H1 (cell line): Measurements from ENCODE around the gene DBF4B. TPM values are rescaled to one million over a fixed set of nuclear protein-coding genes. Genes with fewer than 3 reads are reported as not detected.

ENCODE experiments used
- CTCF ChIA-PET: fragments of 300-600 bp; sonication (Branson Sonifier 250); formaldehyde crosslinking; loops from one replicate; lab custom pipeline; 2021; ENCODE audit not compliant: partially characterized antibody; lab: Charles Lee
- POLR2A ChIA-PET: fragments of 300-600 bp; sonication (Branson Sonifier 250); formaldehyde crosslinking; loops from one replicate; lab custom pipeline; 2021; ENCODE audit warnings: inconsistent platforms; ENCODE audit not compliant: partially characterized antibody; lab: Charles Lee
- DNase-seq, 2 experiments: peaks; one replicate each; pipeline versions ENCODE4 v3.0.0 to v3.0.0-alpha.2; 2010 to 2022; ENCODE audit warnings: low spot score in 2 of 2, low read depth in 1 of 2, mixed read lengths in 1 of 2
- FAIRE-seq: peaks from 2 replicates; lab custom pipeline; 2011; peaks lifted over from hg19 to GRCh38; lab: Jason Lieb, UNC
- H2AFZ ChIP-seq: 2 replicates; pipeline ENCODE4 v1.8.1; 2012; ENCODE audit warnings: low read length, inconsistent platforms
- H2AK5ac ChIP-seq: 2 replicates; pipeline ENCODE4 v1.6.1; 2013; ENCODE audit warnings: low read depth, low read length
- H2BK120ac ChIP-seq: replicated peaks from 2 replicates; pipeline ENCODE3; 2013; ENCODE audit warnings: low read depth, low read length, inconsistent platforms
- H2BK12ac ChIP-seq: 2 replicates; pipeline ENCODE4 v1.6.1; 2013; ENCODE audit warnings: low read depth, low read length
- H2BK15ac ChIP-seq: 2 replicates; pipeline ENCODE4 v1.6.1; 2013; ENCODE audit warnings: low read length
- H2BK20ac ChIP-seq: 2 replicates; pipeline ENCODE4 v1.6.1; 2013; ENCODE audit warnings: low read length
- H2BK5ac ChIP-seq: 2 replicates; pipeline ENCODE4 v1.6.1; 2013; ENCODE audit warnings: low read depth, low read length
- H3K14ac ChIP-seq: 2 replicates; pipeline ENCODE4 v1.6.1; 2013; ENCODE audit warnings: inconsistent platforms; ENCODE audit not compliant: insufficient read length
- H3K18ac ChIP-seq: 2 replicates; pipeline ENCODE4 v1.6.1; 2013; ENCODE audit warnings: low read length; ENCODE audit errors: extremely low read depth
- H3K23ac ChIP-seq: 2 replicates; pipeline ENCODE4 v1.6.1; 2013; ENCODE audit warnings: inconsistent platforms; ENCODE audit not compliant: insufficient read length
- H3K23me2 ChIP-seq: 2 replicates; pipeline ENCODE4 v1.6.1; 2013; ENCODE audit warnings: low read depth, low read length
- H3K27ac ChIP-seq: 2 replicates; pipeline ENCODE4 v1.6.1; 2011; ENCODE audit warnings: low read depth, low read length, inconsistent platforms
- H3K27me3 ChIP-seq, 4 experiments: replicated peaks in 1 of 4; 1 replicate in 1 of 4; 2 replicates in 3 of 4; pipeline versions ENCODE4 v1.6.1 to v1.8.1; 2011 to 2013; ENCODE audit warnings: low read length in 3 of 4, mild to moderate bottlenecking in 3 of 4, inconsistent platforms in 2 of 4, mixed read lengths in 2 of 4, moderate library complexity in 1 of 4; ENCODE audit not compliant: control insufficient read depth in 3 of 4, insufficient read depth in 3 of 4; ENCODE audit errors: extremely low read depth in 1 of 4
- H3K36me3 ChIP-seq, 4 experiments: 2 replicates each; pipeline versions ENCODE4 v1.6.1 to v1.8.1; 2011 to 2013; ENCODE audit warnings: mild to moderate bottlenecking in 4 of 4, low read length in 3 of 4, moderate library complexity in 2 of 4, control low read depth in 1 of 4, inconsistent platforms in 1 of 4; ENCODE audit not compliant: insufficient read depth in 4 of 4, control insufficient read depth in 2 of 4
- H3K4ac ChIP-seq: replicated peaks from 2 replicates; pipeline ENCODE3; 2013; ENCODE audit warnings: low read length, low read depth, mixed read lengths, inconsistent platforms; ENCODE audit not compliant: insufficient read length
- H3K4me1 ChIP-seq, 4 experiments: replicated peaks in 1 of 4; 1 replicate in 1 of 4; 2 replicates in 3 of 4; pipeline versions ENCODE4 v1.6.1 to v1.8.1; 2011 to 2013; ENCODE audit warnings: low read length in 3 of 4, inconsistent platforms in 2 of 4, mixed read lengths in 1 of 4; ENCODE audit not compliant: insufficient read depth in 4 of 4, control insufficient read depth in 3 of 4
- H3K4me2 ChIP-seq, 2 experiments: 2 replicates each; pipeline versions ENCODE4 v1.6.1 to v1.8.1; 2011 to 2013; ENCODE audit warnings: low read depth in 2 of 2, low read length in 2 of 2, control low read depth in 1 of 2, inconsistent platforms in 1 of 2, mild to moderate bottlenecking in 1 of 2; ENCODE audit not compliant: insufficient read depth in 1 of 2
- H3K4me3 ChIP-seq, 4 experiments: fragments of 200-600, 300-600 bp in 1 of 4; sonication (generic), shearing (Covaris generic), sonication (Bioruptor Twin) in 1 of 4; 2 replicates each; pipeline versions ENCODE4 v1.5.1 to v1.8.1; 2011 to 2016; ENCODE audit warnings: low read length in 4 of 4, low read depth in 3 of 4, control low read depth in 2 of 4, inconsistent platforms in 2 of 4, mild to moderate bottlenecking in 2 of 4, mixed read lengths in 1 of 4, moderate library complexity in 1 of 4; ENCODE audit not compliant: insufficient read depth in 2 of 4; ENCODE audit errors: extremely low read depth in 1 of 4
- H3K56ac ChIP-seq: replicated peaks from 2 replicates; pipeline ENCODE3; 2013; ENCODE audit warnings: low read depth, mild to moderate bottlenecking, mixed read lengths, low read length, inconsistent platforms; ENCODE audit not compliant: insufficient read length
- H3K79me1 ChIP-seq: 2 replicates; pipeline ENCODE4 v1.6.1; 2013; ENCODE audit warnings: low read depth, low read length, control low read depth
- H3K79me2 ChIP-seq, 2 experiments: 2 replicates each; pipeline versions ENCODE4 v1.6.1 to v1.8.1; 2012 to 2013; ENCODE audit warnings: low read length in 2 of 2, mild to moderate bottlenecking in 2 of 2, inconsistent platforms in 1 of 2; ENCODE audit not compliant: insufficient read depth in 2 of 2, control insufficient read depth in 1 of 2
- H3K9ac ChIP-seq, 4 experiments: replicated peaks in 1 of 4; 1 replicate in 1 of 4; 2 replicates in 3 of 4; pipeline versions ENCODE4 v1.6.1 to v1.8.1; 2011 to 2013; ENCODE audit warnings: low read depth in 3 of 4, low read length in 3 of 4, control low read depth in 2 of 4, mild to moderate bottlenecking in 2 of 4, moderate library complexity in 2 of 4, inconsistent platforms in 1 of 4; ENCODE audit errors: extremely low read depth in 1 of 4
- H3K9me3 ChIP-seq, 2 experiments: 2 replicates each; pipeline versions ENCODE4 v1.6.1 to v1.8.1; 2012 to 2013; ENCODE audit warnings: mild to moderate bottlenecking in 2 of 2, moderate library complexity in 2 of 2, control low read depth in 1 of 2, inconsistent platforms in 1 of 2, low read depth in 1 of 2, low read length in 1 of 2, mixed read lengths in 1 of 2; ENCODE audit not compliant: insufficient read depth in 2 of 2
- H4K20me1 ChIP-seq, 2 experiments: replicated peaks in 1 of 2; 2 replicates each; pipeline versions ENCODE3 to v1.8.1; 2011 to 2013; ENCODE audit warnings: inconsistent platforms in 2 of 2, low read length in 2 of 2, mild to moderate bottlenecking in 1 of 2; ENCODE audit not compliant: insufficient read depth in 2 of 2, control insufficient read depth in 1 of 2
- H4K5ac ChIP-seq: 2 replicates; pipeline ENCODE4 v1.6.1; 2013; ENCODE audit warnings: low read length, low read depth, mixed read lengths, inconsistent platforms; ENCODE audit not compliant: insufficient read length
- H4K8ac ChIP-seq: 2 replicates; pipeline ENCODE4 v1.8.0; 2013; ENCODE audit warnings: mild to moderate bottlenecking, moderate library complexity, low read length, inconsistent platforms; ENCODE audit not compliant: insufficient read depth; ENCODE audit errors: extremely low read depth
- H4K91ac ChIP-seq: replicated peaks from 2 replicates; pipeline ENCODE3; 2013; ENCODE audit warnings: low read length, mixed read lengths, inconsistent platforms; ENCODE audit not compliant: insufficient read length
- BCL11A ChIP-seq, 2 experiments: IDR thresholded peaks; one replicate each; pipeline ENCODE4 v1.6.1; 2011; ENCODE audit warnings: low read depth in 2 of 2, low read length in 2 of 2, mild to moderate bottlenecking in 2 of 2
- BRCA1 ChIP-seq: IDR thresholded peaks from 2 replicates; pipeline ENCODE4 v1.6.1; 2012; ENCODE audit warnings: low read depth, low read length, improper control_type of control experiment
- EGR1 ChIP-seq: IDR thresholded peaks from 2 replicates; pipeline ENCODE4 v1.6.1; 2011; ENCODE audit warnings: low read depth, low read length, borderline replicate concordance
- HDAC6 ChIP-seq: IDR thresholded peaks from one replicate; pipeline ENCODE4 v1.7.1; 2012; ENCODE audit warnings: low read depth, mild to moderate bottlenecking, inconsistent platforms, low read length, moderate library complexity
- KDM4A ChIP-seq: IDR thresholded peaks from one replicate; pipeline ENCODE4 v1.7.1; 2012; ENCODE audit warnings: low read depth, mild to moderate bottlenecking, moderate library complexity, low read length, inconsistent platforms; ENCODE audit not compliant: severe bottlenecking
- KDM5A ChIP-seq: fragments of 200-600 bp; IDR thresholded peaks from 2 replicates; pipeline ENCODE4 v1.7.1; 2012; ENCODE audit warnings: mild to moderate bottlenecking, low read length, inconsistent platforms, mixed read lengths
- MAX ChIP-seq: IDR thresholded peaks from 2 replicates; pipeline ENCODE4 v1.6.1; 2012; ENCODE audit warnings: inconsistent platforms
- SAP30 ChIP-seq: fragments of 300-600 bp; sonication (generic); IDR thresholded peaks from 2 replicates; pipeline ENCODE4 v1.7.1; 2012; ENCODE audit warnings: low read length, moderate library complexity, mild to moderate bottlenecking, inconsistent platforms; ENCODE audit not compliant: insufficient read depth, insufficient replicate concordance
- SIX5 ChIP-seq: IDR thresholded peaks from 2 replicates; pipeline ENCODE4 v1.6.1; 2011; ENCODE audit warnings: mild to moderate bottlenecking, low read depth, low read length
- SRF ChIP-seq: IDR thresholded peaks from 2 replicates; pipeline ENCODE4 v1.6.1; 2011; ENCODE audit warnings: mild to moderate bottlenecking, low read depth, low read length, moderate library complexity
- WGBS, 2 experiments: shearing (Covaris generic) in 1 of 2; methylation state at CpG; one replicate each; pipeline versions ENCODE4 v1.1.6 to v1.1.7; 2013 to 2015; ENCODE audit warnings: low lambda C conversion rate in 2 of 2, mixed read lengths in 2 of 2, inconsistent platforms in 1 of 2, low coverage in 1 of 2, missing lambda C conversion rate in 1 of 2; ENCODE audit not compliant: insufficient replicate concordance in 2 of 2, insufficient coverage in 1 of 2, insufficient read length in 1 of 2; ENCODE audit errors: extremely low coverage in 1 of 2, missing lambda C conversion rate in 1 of 2; 5-methylcytosine and 5-hydroxymethylcytosine counted together
- polyA plus RNA-seq, 7 experiments: library from polyadenylated mRNA; depleted of rRNA in 3 of 7; stranded (reverse) in 5 of 7; unstranded in 2 of 7; fragments of >200 nt in 5 of 7; fragments of 200-250 nt in 2 of 7; gene quantifications; 1 replicate in 5 of 7; 2 replicates in 1 of 7; 4 replicates in 1 of 7; pipeline versions ENCODE4 v1.2.1 to v1.2.3, GENCODE V29; 2011 to 2013; ENCODE audit warnings: missing spikeins in 2 of 7, mixed read lengths in 2 of 7
- total RNA-seq: library from RNA; stranded (reverse); fragmentation: NEBNext Ultra II Directional; extraction: Animal tissue kit (Norgen Biotek cat#: 25700); gene quantifications from 2 replicates; pipeline ENCODE4 v1.2.1, GENCODE V29; 2021

The DBF4B gene
- total and polyA plus RNA-seq, 2 of the 8 experiments (the other 6 are each of a cell fraction or from before 2014, with no cell fraction given): 20.2 to 26.9 TPM

GRCh38 chr17:44689477-44690217, 18.8 kb upstream of the DBF4B start, which contains the start of gene CCDC43:
TSS of gene CCDC43 (minus strand) at chr17:44689776. CDS start at chr17:44689753, 23 bp downstream.
- Histone ChIP-seq H3K27ac (peak within 1 kb of the TSS; percentile 92), H3K36me3 (no peaks in the 10 kb centered on the region; a peak in 2 of 8 replicates), H4K8ac (peak within 1 kb of the TSS; percentile 98), H2BK20ac (no peak within 1 kb of the TSS), H2AK5ac (no peak within 1 kb of the TSS), H2BK15ac (peak within 1 kb of the TSS; percentile 83; the same call in 1 of the 2 replicates), H3K23ac (no peak within 1 kb of the TSS), H3K56ac (peak within 1 kb of the TSS; percentile 36), H3K18ac (peak within 1 kb of the TSS; percentile 96), H3K79me1 (no peaks in the 10 kb centered on the region), H3K27me3 (no peaks in the 10 kb centered on the region), H2BK120ac (no peak within 1 kb of the TSS), H3K4me3 (peak within 1 kb of the TSS; percentile 97 to 100 (median 98)), H2BK5ac (peak within 1 kb of the TSS; percentile 88), H2AFZ (peak within 1 kb of the TSS; percentile 98), H3K4me1 (no peaks in the 10 kb centered on the region; a peak in 1 of 7 replicates), H3K14ac (no peak within 1 kb of the TSS), H3K4ac (peak within 1 kb of the TSS; percentile 94), H3K23me2 (peaks cover 8% of the 10 kb centered on the region), H3K9me3 (no peaks in the 10 kb centered on the region), H3K4me2 (peak within 1 kb of the TSS; percentile 84 to 95), H3K9ac (peak within 1 kb of the TSS; percentile 74 to 98 (median 92)), H2BK12ac (peak within 1 kb of the TSS; percentile 97), H4K20me1 (no peaks in the 10 kb centered on the region), H4K5ac (peak within 1 kb of the TSS; percentile 31), H3K79me2 (peaks cover 0 to 21% of the 10 kb centered on the region in 2 experiments; a peak in 2 of 4 replicates), H4K91ac (peak within 1 kb of the TSS; percentile 45)
- CTCF ChIA-PET: interaction anchor here (0.9 to 2.7 kb wide), 6 partner anchors 7 to 328 kb away, joined by 3 to 13 read pairs (median 4); no protein-coding TSS in a partner anchor
- FAIRE-seq: no peak
- 1% methylated on average over 51 of the region's 51 CpGs; no CpG with 5 or more reads in 1 of the 2 experiments for WGBS, 2 experiments
- DNase-seq: peak; percentile 75 to 97
- POLR2A ChIA-PET: interaction anchor here (0.7 to 3.7 kb wide), 15 partner anchors 9 to 186 kb away, joined by 3 to 13 read pairs (median 4); partner anchors contain the start of genes DBF4B, GPATCH8 and MEIOC
- peak; percentile 97 for TF ChIP-seq KDM5A
- no peak for TF ChIP-seq BRCA1
- peak; percentile 67 for TF ChIP-seq SAP30
- peak; percentile 76 for TF ChIP-seq KDM4A
- no peak for TF ChIP-seq EGR1
- TF ChIP-seq MAX: peak; percentile 76
- TF ChIP-seq SRF: no peak
- no peak for TF ChIP-seq HDAC6
- no peak for TF ChIP-seq SIX5
- no peak for TF ChIP-seq BCL11A (IDR thresholded peaks at IDR 0.05; ENCODE audit: low read depth in 2 of 2, low read length in 2 of 2)
